Calu3 (cell line): Measurements from ENCODE around the gene TDRD9. TPM values are rescaled to one million over a fixed set of nuclear protein-coding genes. Genes with fewer than 3 reads are reported as not detected.

Experiments used
- BruUV-seq: library from RNA; stranded (reverse); fragments of 400-500 nt; replicated peaks from 2 replicates; lab custom pipeline; 2021; lab: Mats Ljungman, UMichigan
- CTCF ChIA-PET: fragments of 300-600 bp; sonication (Branson Sonifier 250); formaldehyde crosslinking; loops from one replicate; lab custom pipeline; 2022; ENCODE audit warnings: antibody characterized with exemption; lab: Charles Lee
- DNase-seq: peaks from one replicate; pipeline ENCODE4 v3.0.0; 2022
- H3K27ac Mint-ChIP-seq: one replicate; pipeline ENCODE4 v1.8.0; 2022; ENCODE audit warnings: mixed read lengths; ENCODE audit not compliant: unreplicated experiment
- H3K27me3 Mint-ChIP-seq: one replicate; pipeline ENCODE4 v1.8.0; 2022; ENCODE audit warnings: mixed read lengths; ENCODE audit not compliant: unreplicated experiment
- H3K36me3 Mint-ChIP-seq: one replicate; pipeline ENCODE4 v1.8.0; 2022; ENCODE audit warnings: mild to moderate bottlenecking, moderate library complexity, mixed read lengths; ENCODE audit not compliant: insufficient read depth, unreplicated experiment
- H3K4me1 Mint-ChIP-seq: one replicate; pipeline ENCODE4 v1.8.0; 2022; ENCODE audit warnings: mild to moderate bottlenecking, low read depth, mixed read lengths; ENCODE audit not compliant: unreplicated experiment
- H3K4me3 Mint-ChIP-seq: one replicate; pipeline ENCODE4 v1.8.0; 2022; ENCODE audit warnings: mild to moderate bottlenecking, low read depth, moderate library complexity, mixed read lengths; ENCODE audit not compliant: unreplicated experiment
- H3K9me3 Mint-ChIP-seq: one replicate; pipeline ENCODE4 v1.8.0; 2022; ENCODE audit warnings: low read depth, mixed read lengths; ENCODE audit not compliant: unreplicated experiment
- intact Hi-C: fragments of 100-400 bp; cut with micrococcal nuclease; formaldehyde crosslinking; loops from one replicate; pipeline ENCODE4 v1.10.0; 2022; ENCODE audit not compliant: unreplicated experiment
- total RNA-seq: library from RNA; stranded (reverse); gene quantifications from 2 replicates; pipeline ENCODE4 v1.2.3, GENCODE V29; 2022
- TF ChIP-seq, protein P1 (sequence below): fragments of 200-600 bp; IDR thresholded peaks from one replicate; pipeline ENCODE4 v1.8.0; 2022; ENCODE audit warnings: antibody characterized with exemption; ENCODE audit not compliant: unreplicated experiment

Gene TDRD9
- total RNA-seq, 1 experiment from 2014 or later, result not detected

DNA sequence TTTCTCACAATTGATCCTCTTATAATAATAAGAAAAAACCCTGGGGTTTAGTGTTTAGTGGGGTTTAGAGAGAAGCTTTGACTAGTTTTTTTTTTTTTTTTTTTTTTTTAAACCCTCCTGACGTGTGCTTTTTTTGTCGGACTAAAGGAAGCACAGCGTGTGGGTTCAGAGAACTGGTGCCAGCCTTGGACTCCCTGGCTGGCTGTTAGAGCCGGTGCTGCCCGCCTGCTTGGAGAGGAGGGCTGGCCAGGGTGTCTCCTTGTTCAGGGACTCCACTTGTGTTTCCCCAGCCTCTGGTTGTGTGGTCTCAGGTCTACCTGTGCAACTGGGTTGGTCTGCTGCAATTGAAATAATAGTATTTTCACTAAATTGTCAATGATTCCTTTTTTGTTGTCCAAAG, 103.1 kb downstream of the TDRD9 start:
- CTCF ChIA-PET, result no interaction called here
- TF ChIP-seq, protein P1, sequence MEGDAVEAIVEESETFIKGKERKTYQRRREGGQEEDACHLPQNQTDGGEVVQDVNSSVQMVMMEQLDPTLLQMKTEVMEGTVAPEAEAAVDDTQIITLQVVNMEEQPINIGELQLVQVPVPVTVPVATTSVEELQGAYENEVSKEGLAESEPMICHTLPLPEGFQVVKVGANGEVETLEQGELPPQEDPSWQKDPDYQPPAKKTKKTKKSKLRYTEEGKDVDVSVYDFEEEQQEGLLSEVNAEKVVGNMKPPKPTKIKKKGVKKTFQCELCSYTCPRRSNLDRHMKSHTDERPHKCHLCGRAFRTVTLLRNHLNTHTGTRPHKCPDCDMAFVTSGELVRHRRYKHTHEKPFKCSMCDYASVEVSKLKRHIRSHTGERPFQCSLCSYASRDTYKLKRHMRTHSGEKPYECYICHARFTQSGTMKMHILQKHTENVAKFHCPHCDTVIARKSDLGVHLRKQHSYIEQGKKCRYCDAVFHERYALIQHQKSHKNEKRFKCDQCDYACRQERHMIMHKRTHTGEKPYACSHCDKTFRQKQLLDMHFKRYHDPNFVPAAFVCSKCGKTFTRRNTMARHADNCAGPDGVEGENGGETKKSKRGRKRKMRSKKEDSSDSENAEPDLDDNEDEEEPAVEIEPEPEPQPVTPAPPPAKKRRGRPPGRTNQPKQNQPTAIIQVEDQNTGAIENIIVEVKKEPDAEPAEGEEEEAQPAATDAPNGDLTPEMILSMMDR, result no peak
- no peak for DNase-seq
- Mint-ChIP-seq H3K9me3 (no peaks in the 10 kb centered on the region), H3K4me1 (no peaks in the 10 kb centered on the region), H3K4me3 (no peak overlapping the region), H3K36me3 (no peaks in the 10 kb centered on the region), H3K27me3 (peaks cover 45% of the 10 kb centered on the region), H3K27ac (no peak overlapping the region)
- intact Hi-C loops, result no loop called here
- BruUV-seq, result no TSS peak

DNA sequence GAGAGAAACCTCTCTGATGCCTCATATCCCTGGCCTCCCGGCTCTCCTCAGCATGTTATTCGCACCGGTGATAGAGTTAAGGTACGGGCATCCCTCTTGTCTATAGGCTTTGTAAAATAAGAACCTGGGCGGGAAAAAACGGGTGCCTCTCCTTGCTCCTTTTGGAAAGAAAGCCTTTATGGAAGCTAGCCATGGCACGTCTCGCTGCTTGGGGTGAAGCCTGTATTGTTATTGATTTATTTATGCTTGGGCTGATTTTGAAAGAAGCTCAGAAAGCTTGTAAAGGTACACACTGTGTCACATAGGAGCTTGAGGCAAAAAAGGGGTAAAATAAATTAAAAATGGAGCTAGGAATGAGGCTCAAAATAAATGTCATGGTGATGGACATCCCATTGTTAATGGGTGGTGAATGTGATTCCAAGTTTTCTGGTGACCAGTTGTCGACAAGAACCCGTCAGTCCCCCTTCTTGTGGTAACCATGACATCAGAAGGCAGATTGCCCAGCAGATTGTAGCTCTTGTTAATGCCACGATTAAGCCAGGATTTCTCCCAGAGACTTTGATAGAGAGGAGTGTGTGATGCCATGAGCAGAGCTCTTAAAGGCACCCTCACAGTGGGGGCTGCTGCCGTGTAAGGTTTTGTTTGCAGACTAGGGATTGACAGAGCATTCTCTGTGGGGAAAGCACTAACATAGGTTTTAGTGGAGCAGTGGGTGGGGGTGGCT, 106.9 kb downstream of the TDRD9 start:
- H3K27me3 Mint-ChIP-seq, result peaks cover 60% of the 10 kb centered on the region
- no peaks in the 10 kb centered on the region for H3K4me1 Mint-ChIP-seq
- no peaks in the 10 kb centered on the region for H3K36me3 Mint-ChIP-seq
- DNase-seq, result no peak
- H3K4me3 Mint-ChIP-seq, result no peak overlapping the region
- CTCF ChIA-PET, result interaction anchor here (0.7 to 0.8 kb wide), 2 partner anchors 416 to 695 kb away, joined by 4 read pairs; no protein-coding TSS in a partner anchor
- TF ChIP-seq, protein P1, result no peak
- no peaks in the 10 kb centered on the region for H3K9me3 Mint-ChIP-seq
- intact Hi-C loops, result no loop called here
- no TSS peak for BruUV-seq
- no peak overlapping the region for H3K27ac Mint-ChIP-seq

DNA sequence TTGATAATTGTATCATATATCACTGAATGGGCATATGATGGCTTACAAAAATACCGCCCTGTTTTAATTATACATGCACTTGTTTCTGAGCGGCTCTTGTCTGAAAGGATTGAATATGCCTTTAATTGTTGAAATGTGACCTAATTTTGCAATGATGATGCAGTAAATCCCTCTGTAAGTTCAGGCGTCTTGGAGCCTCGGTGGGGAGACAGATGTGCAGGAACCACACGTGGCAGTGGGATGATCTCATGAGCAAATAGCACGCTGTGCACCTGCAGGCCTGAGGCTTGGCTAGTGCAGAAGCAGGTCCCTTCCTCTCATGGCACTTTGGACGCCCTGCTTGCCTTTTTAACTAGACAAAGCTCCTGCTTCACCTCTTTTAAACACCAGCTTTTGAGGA, 108.0 kb downstream of the TDRD9 start:
- no peaks in the 10 kb centered on the region for H3K4me1 Mint-ChIP-seq
- TF ChIP-seq, protein P1, result no peak
- H3K4me3 Mint-ChIP-seq, result no peak overlapping the region
- H3K27me3 Mint-ChIP-seq, result peaks cover 71% of the 10 kb centered on the region
- DNase-seq, result no peak
- BruUV-seq, result no TSS peak
- no peaks in the 10 kb centered on the region for H3K36me3 Mint-ChIP-seq
- no peak overlapping the region for H3K27ac Mint-ChIP-seq
- CTCF ChIA-PET, result interaction anchor here (0.6 kb wide), 1 partner anchor 93 kb away, joined by 3 read pairs; no protein-coding TSS in a partner anchor
- no peaks in the 10 kb centered on the region for H3K9me3 Mint-ChIP-seq
- intact Hi-C loops, result no loop called here

DNA sequence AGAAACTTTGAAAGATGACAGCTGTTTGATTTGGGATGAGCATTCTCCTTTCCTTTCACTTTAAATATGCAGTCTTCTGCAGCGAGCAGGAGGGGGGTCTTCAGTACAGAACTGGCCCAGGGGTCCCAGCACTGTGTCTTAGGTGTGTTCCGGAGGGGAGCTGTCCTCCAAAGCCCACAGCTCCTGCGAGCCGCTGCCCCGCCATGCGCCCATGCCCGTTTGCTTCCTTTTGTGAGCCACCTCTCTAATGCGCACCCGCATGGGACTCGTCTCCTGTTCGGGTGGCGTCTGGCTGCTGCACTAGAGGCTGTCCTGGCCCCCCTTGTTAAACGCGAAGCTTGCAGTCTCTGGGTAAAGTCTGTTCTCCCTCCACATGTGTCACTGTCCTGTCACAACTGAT, 108.8 kb downstream of the TDRD9 start:
- TF ChIP-seq, protein P1, result no peak
- no peaks in the 10 kb centered on the region for H3K4me1 Mint-ChIP-seq
- H3K27ac Mint-ChIP-seq, result no peak overlapping the region
- BruUV-seq, result no TSS peak
- H3K9me3 Mint-ChIP-seq, result no peaks in the 10 kb centered on the region
- H3K36me3 Mint-ChIP-seq, result no peaks in the 10 kb centered on the region
- H3K27me3 Mint-ChIP-seq, result peaks cover 77% of the 10 kb centered on the region
- no peak for DNase-seq
- intact Hi-C loops, result no loop called here
- CTCF ChIA-PET, result interaction anchor here (0.6 kb wide), 1 partner anchor 60 kb away, joined by 3 read pairs; no protein-coding TSS in a partner anchor
- no peak overlapping the region for H3K4me3 Mint-ChIP-seq
